ENCODE data around the gene SLC25A48. TPM values are rescaled to one million over a fixed set of nuclear protein-coding genes. Genes with fewer than 3 reads are reported as not detected.

Gene SLC25A48
- total RNA-seq, 1 experiment from 2014 or later: not detected

- H3K4me1 ChIP-seq (replicated peaks; ENCODE audit: insufficient read depth): peaks cover 14% of the 10 kb centered on the region
- POLR2A ChIA-PET (ENCODE audit: unreplicated experiment): no interaction called here
- H3K27ac ChIP-seq: no peak overlapping the region
- intact Hi-C loops (cut with micrococcal nuclease; ENCODE audit: unreplicated experiment): no loop called here
- no peaks in the 10 kb centered on the region for H3F3A ChIP-seq (ENCODE audit: insufficient read depth, low read depth)
- DNase-seq: no peak
- H2AFZ ChIP-seq: no peak overlapping the region
- H3K4me2 ChIP-seq: no peak overlapping the region
- CTCF ChIA-PET: no interaction called here
- TF ChIP-seq EZH2 (IDR thresholded peaks at IDR 0.05; ENCODE audit: low read depth) (no peak), CTCF (conservative IDR thresholded peaks at IDR 0.05) (no peak)
- H3K4me3 ChIP-seq: no peak overlapping the region
- H3K9me3 ChIP-seq (ENCODE audit: insufficient read depth, low read depth): no peaks in the 10 kb centered on the region
- no peaks in the 10 kb centered on the region for H3K79me2 ChIP-seq (ENCODE audit: low read depth)
- H3K9me2 ChIP-seq (ENCODE audit: insufficient read depth): no peaks in the 10 kb centered on the region
- no peaks in the 10 kb centered on the region for H3K36me3 ChIP-seq (ENCODE audit: low read depth)
- no peaks in the 10 kb centered on the region for H4K20me1 ChIP-seq (ENCODE audit: insufficient read depth)
- no TSS peak for BruUV-seq (replicated peaks)
- peaks cover 17% of the 10 kb centered on the region for H3K27me3 ChIP-seq (ENCODE audit: insufficient read depth, low read depth)
Measured at GRCh38 chr5:135879591-135879990, 45.1 kb downstream of the SLC25A48 start.

- intact Hi-C loops (cut with micrococcal nuclease; ENCODE audit: unreplicated experiment): no loop called here
- H3K9me3 ChIP-seq (ENCODE audit: insufficient read depth, low read depth): no peaks in the 10 kb centered on the region
- peaks cover 17% of the 10 kb centered on the region for H3K27me3 ChIP-seq (ENCODE audit: insufficient read depth, low read depth)
- H3K4me2 ChIP-seq: 0 out of 2 replicates have a peak overlapping the region, but pooled peaks have one; percentile 48
- no peaks in the 10 kb centered on the region for H3F3A ChIP-seq (ENCODE audit: insufficient read depth, low read depth)
- H3K36me3 ChIP-seq (ENCODE audit: low read depth): no peaks in the 10 kb centered on the region
- ChIA-PET POLR2A (ENCODE audit: unreplicated experiment) (no interaction called here), CTCF (no interaction called here)
- no peak overlapping the region for H2AFZ ChIP-seq
- H4K20me1 ChIP-seq (ENCODE audit: insufficient read depth): no peaks in the 10 kb centered on the region
- no peaks in the 10 kb centered on the region for H3K9me2 ChIP-seq (ENCODE audit: insufficient read depth)
- H3K4me1 ChIP-seq (replicated peaks; ENCODE audit: insufficient read depth): peaks cover 14% of the 10 kb centered on the region
- no peak overlapping the region for H3K4me3 ChIP-seq
- H3K79me2 ChIP-seq (ENCODE audit: low read depth): no peaks in the 10 kb centered on the region
- TF ChIP-seq CTCF (conservative IDR thresholded peaks at IDR 0.05): peak; percentile 51
- TF ChIP-seq EZH2 (IDR thresholded peaks at IDR 0.05; ENCODE audit: low read depth): no peak
- BruUV-seq (replicated peaks): no TSS peak
- H3K27ac ChIP-seq: no peak overlapping the region
- DNase-seq: peak in 1 of 2 experiments; percentile 30
Measured at GRCh38 chr5:135880278-135880677, 45.8 kb downstream of the SLC25A48 start.

GRCh38 chr5:135880801-135881200, 46.3 kb downstream of the SLC25A48 start:
- peak; percentile 26 to 46 for DNase-seq
- ChIA-PET POLR2A (ENCODE audit: unreplicated experiment) (no interaction called here), CTCF (interaction anchor here (0.6 kb wide), 1 partner anchor 372 kb away, joined by 3 read pairs; no protein-coding TSS in a partner anchor)
- H4K20me1 ChIP-seq (ENCODE audit: insufficient read depth): no peaks in the 10 kb centered on the region
- intact Hi-C loops (cut with micrococcal nuclease; ENCODE audit: unreplicated experiment): no loop called here
- no peaks in the 10 kb centered on the region for H3K9me3 ChIP-seq (ENCODE audit: insufficient read depth, low read depth)
- H3K36me3 ChIP-seq (ENCODE audit: low read depth): no peaks in the 10 kb centered on the region
- peak overlapping the region; percentile 48 for H3K4me2 ChIP-seq
- H3K4me1 ChIP-seq (replicated peaks; ENCODE audit: insufficient read depth): peaks cover 14% of the 10 kb centered on the region
- H2AFZ ChIP-seq: no peak overlapping the region
- H3K27ac ChIP-seq: no peak overlapping the region
- no TSS peak for BruUV-seq (replicated peaks)
- no peaks in the 10 kb centered on the region for H3F3A ChIP-seq (ENCODE audit: insufficient read depth, low read depth)
- no peaks in the 10 kb centered on the region for H3K79me2 ChIP-seq (ENCODE audit: low read depth)
- H3K4me3 ChIP-seq: no peak overlapping the region
- no peaks in the 10 kb centered on the region for H3K9me2 ChIP-seq (ENCODE audit: insufficient read depth)
- peaks cover 20% of the 10 kb centered on the region for H3K27me3 ChIP-seq (ENCODE audit: insufficient read depth, low read depth)
- no peak for TF ChIP-seq CTCF (conservative IDR thresholded peaks at IDR 0.05)
- TF ChIP-seq EZH2 (IDR thresholded peaks at IDR 0.05; ENCODE audit: low read depth): no peak
